Measurements from ENCODE around the gene HLA-DMB.

DNA sequence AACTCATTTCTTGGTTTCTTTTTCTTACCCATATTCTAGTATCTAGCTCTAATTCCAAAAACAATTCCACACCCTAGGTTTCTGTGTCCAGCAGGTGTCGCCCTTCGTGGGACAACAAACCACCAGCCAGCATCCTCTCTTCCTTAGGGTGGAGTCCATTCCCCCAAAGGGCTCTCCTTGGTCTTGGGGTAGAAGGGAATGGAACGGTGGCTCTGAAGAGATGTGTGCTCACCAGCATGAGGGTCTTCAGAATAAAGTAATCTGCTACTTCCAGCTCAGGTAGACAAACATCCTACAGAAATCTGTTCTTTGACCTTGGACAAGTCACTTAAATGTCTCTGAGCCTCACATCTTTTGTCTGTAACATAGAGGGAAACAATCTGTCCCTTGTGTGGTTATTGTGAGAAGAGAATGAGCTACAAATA, 7.2 kb downstream of the HLA-DMB start:
- TF ChIP-seq, protein P1, sequence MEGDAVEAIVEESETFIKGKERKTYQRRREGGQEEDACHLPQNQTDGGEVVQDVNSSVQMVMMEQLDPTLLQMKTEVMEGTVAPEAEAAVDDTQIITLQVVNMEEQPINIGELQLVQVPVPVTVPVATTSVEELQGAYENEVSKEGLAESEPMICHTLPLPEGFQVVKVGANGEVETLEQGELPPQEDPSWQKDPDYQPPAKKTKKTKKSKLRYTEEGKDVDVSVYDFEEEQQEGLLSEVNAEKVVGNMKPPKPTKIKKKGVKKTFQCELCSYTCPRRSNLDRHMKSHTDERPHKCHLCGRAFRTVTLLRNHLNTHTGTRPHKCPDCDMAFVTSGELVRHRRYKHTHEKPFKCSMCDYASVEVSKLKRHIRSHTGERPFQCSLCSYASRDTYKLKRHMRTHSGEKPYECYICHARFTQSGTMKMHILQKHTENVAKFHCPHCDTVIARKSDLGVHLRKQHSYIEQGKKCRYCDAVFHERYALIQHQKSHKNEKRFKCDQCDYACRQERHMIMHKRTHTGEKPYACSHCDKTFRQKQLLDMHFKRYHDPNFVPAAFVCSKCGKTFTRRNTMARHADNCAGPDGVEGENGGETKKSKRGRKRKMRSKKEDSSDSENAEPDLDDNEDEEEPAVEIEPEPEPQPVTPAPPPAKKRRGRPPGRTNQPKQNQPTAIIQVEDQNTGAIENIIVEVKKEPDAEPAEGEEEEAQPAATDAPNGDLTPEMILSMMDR (IDR thresholded peaks at IDR 0.05): peak; percentile 79 to 89 (median 82)
- no peak for TF ChIP-seq POLR2A (IDR thresholded peaks at IDR 0.05)

Data from uterus (tissue), 2 donors.